Esophagus mucosa (tissue), 1 donor: ENCODE measurements around the gene IFNA17. TPM values are rescaled to one million over a fixed set of nuclear protein-coding genes. Genes with fewer than 3 reads are reported as not detected.
"Not testable (repeated sequence)": the region's sequence is repeated elsewhere in the genome, so short reads cannot be mapped to it uniquely, and the experiment has no call there.

Source experiments
- ATAC-seq: fragments of 200-7000 bp; cut with Tn5 transposase; one replicate; pipeline ENCODE4 v1.9.1; 2020
- total RNA-seq: library from RNA; stranded (reverse); gene quantifications from one replicate; pipeline ENCODE4 v1.2.4, GENCODE V29; 2023
- donor health status: DM: yes; HTN: yes; CAD: no.

IFNA17 gene
- total RNA-seq, 1 donor from 2014 or later = not detected

DNA sequence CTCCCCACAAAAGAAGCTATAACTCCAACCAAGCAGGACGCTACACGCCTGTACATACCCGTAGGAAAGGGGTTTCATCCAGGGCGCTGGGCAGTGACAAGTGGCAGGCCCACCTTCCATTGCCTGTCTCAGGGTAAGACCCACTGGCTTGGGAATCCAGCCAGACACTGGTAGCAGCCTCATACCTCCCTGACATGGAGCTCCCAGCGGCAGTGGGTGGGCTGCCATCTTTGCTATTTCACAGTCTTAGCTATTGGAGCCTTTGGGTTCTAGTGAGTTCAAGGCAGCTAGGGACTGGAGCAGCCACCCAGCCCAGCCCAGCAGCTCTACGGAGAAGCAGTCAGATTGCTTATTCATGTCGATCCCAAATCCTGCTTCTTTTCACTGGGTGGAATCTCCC is 17.7 kb downstream of the IFNA17 start:
- ATAC-seq = no peak

DNA sequence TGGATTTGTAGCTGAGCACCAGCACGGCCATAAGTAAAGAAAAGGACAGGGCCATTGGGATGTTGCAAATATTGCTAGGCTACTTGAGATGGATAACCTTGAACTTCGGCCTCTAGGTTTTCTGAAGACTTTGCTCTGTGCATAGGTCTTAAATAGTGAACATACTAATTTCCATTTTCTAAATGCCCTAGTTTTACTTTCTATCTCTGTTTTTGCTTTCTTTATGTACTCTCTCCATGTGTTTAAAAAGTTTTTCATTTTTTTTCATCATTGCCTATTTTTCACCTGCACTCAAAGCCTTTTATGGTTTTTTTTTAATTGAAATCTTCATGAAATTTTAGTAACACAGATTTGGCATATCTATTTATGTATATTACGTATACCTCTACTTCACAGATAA is 21.0 kb downstream of the IFNA17 start, which contains the start of gene IFNA10:
IFNA10 (minus strand) TSS at position 101 of the 400 bp plus-strand sequence; CDS start at position 55, 46 bp downstream.
- not testable (repeated sequence) for ATAC-seq

DNA sequence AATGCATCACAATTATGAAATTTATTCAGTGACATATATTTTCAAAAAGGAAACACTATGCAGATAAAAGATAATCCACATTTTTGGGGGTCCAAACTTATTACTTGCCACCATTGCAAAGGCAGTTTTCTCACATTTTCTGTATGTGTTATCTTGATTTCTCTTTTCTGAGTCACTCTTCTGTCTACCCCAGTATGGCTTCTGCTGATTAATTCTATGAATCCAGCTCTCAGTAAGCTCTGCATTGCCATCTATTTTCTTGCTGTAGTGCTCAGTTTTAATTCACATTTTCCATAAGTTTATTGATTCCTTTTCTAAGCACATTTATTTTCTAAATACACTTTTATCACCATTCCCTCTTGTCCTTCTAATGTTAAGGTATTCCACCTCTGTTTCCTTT is 22.8 kb downstream of the IFNA17 start:
- no peak for ATAC-seq

DNA sequence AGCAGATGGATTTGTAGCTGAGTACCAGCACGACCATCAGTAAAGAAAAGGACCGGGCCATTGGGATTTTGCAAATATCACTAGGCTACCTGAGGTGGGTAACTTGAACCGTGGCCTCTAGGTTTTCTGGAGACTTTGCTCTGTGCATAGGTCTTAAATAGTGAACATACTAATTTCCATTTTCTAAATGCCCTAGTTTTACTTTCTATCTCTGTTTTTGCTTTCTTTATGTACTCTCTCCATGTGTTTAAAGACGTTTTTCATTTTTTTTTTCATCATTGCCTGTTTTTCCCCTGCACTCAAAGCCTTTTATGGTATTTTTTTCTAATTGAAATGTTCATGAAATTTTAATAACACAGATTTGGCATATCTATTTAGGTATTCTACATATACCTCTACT is 25.9 kb downstream of the IFNA17 start, which contains the start of gene IFNA7:
IFNA7 (minus strand) TSS at position 101 of the 400 bp plus-strand sequence; CDS start at position 61, 40 bp downstream.
- ATAC-seq = not testable (repeated sequence)

DNA sequence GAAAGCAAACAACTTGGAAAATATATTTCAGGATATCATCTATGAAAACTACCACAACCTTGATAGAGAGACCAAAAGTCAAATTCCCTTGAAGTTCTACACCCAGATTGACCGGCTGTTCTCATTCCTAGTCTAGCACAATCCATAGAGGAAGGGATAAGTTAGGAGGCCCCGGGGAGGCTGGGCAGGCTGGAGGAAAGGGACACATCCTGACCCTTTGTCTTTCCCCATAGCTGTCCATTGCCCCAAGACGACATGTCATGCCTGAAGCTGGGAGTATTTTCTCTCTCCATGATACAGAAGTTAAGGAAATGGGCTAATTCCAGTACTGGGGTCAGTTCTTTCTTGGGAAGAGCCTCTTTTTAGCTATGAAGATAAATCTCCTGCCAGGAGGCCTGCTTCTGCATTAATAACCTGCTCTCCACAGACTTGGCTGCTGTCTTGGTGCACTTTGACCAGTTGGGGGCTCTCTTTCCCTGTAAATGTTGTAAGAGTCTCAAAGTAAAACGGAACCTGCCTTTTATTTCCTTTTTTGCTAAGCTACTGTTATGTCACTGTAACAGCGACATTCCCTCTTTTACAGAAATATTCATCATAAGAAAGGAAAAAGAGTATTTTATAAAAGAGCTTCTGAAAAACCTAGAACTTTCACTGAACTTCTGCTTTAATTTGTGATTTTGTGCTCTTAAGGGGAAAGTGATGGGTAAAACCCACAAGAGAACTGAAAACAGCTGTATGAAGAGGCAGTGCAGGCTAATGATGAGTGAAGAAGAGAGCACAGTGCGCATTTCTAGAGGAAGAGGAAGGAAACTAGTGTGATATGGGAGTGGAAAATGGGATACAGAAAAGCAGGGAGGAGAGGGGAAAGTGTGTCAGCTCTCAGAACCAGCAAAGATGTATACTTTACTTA is 32.9 kb downstream of the IFNA17 start:
- peak; percentile 72 for ATAC-seq

DNA sequence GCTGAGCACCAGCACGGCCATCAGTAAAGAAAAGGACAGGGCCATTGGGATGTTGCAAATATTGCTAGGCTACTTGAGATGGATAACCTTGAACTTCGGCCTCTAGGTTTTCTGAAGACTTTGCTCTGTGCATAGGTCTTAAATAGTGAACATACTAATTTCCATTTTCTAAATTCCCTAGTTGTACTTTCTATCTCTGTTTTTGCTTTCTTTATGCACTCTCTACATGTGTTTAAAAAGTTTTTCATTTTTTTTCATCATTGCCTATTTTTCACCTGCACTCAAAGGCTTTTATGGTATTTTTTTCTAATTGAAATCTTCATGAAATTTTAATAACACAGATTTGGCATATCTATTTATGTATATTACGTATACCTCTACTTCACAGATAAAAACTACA is 40.5 kb downstream of the IFNA17 start, which contains the start of gene IFNA4:
IFNA4 (minus strand) TSS at position 101 of the 400 bp plus-strand sequence; CDS start at position 45, 56 bp downstream.
- ATAC-seq = not testable (repeated sequence)

DNA sequence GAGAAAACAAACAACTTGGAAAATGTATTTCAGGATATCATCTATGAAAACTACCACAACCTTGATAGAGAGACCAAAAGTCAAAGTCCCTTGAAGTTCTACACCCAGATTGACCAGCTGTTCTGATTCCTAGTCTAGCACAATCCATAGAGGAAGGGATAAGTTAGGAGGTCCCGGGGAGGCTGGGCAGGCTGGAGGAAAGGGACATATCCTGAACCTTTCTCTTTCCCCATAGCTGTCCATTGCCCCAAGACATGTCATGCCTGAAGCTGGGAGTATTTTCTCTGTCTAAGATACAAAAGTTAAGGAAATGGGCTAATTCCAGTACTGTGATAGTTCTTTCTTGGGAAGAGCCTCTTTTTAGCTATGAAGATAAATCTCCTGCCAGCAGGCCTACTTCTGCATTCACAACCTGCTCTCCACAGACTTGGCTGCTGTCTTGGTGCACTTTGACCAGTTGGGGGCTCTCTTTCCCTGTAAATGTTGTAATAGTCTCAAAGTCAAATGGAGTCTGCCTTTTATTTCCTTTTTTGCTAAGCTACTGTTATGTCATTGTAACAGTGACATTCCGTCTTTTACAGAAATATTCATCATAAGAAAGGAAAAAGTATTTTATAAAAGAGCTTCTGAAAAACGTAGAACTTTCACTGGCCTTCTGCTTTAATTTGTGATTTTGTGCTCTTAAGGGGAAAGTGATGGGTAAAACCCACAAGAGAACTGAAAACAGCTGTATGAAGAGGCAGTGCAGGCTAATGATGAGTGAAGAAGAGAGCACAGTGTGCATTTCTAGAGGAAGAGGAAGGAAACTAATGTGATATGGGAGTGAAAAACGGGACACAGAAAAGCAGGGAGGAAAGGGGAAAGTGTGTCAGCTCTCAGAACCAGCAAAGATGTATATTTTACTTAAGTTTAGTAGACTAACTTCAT is 44.9 kb downstream of the IFNA17 start:
- peak; percentile 64 for ATAC-seq

Other genes with a start within 250 kb of the IFNA17 start
- gene HACD4, start 196.6 kb downstream of the IFNA17 start, total RNA-seq = 1.6 TPM
- not detected for gene IFNB1, start 150.3 kb downstream of the IFNA17 start, total RNA-seq
- not detected for gene IFNW1, start 86.4 kb downstream of the IFNA17 start, total RNA-seq
- not detected for gene IFNA21, start 61.6 kb downstream of the IFNA17 start, total RNA-seq
- gene IFNA4, start 40.6 kb downstream of the IFNA17 start, total RNA-seq = not detected
- not detected for gene IFNA7, start 26.0 kb downstream of the IFNA17 start, total RNA-seq
- gene IFNA10, start 21.1 kb downstream of the IFNA17 start, total RNA-seq = not detected
- not detected for gene IFNA16, start 10.9 kb downstream of the IFNA17 start, total RNA-seq
- not detected for gene IFNA14, start 11.8 kb upstream of the IFNA17 start, total RNA-seq
- not detected for gene IFNA5, start 77.1 kb upstream of the IFNA17 start, total RNA-seq
- 10.1 TPM for gene KLHL9, start 107.2 kb upstream of the IFNA17 start, total RNA-seq
- gene IFNA6, start 122.7 kb upstream of the IFNA17 start, total RNA-seq = not detected
- gene IFNA13, start 139.8 kb upstream of the IFNA17 start, total RNA-seq = not detected
- gene IFNA2, start 157.2 kb upstream of the IFNA17 start, total RNA-seq = not detected
- gene IFNA8, start 180.9 kb upstream of the IFNA17 start, total RNA-seq = not detected
- not detected for gene IFNA1, start 212.2 kb upstream of the IFNA17 start, total RNA-seq